GM12874 (cell line): Measurements from ENCODE around the gene ZNF284.

Source experiments
- CTCF ChIP-seq: IDR thresholded peaks from 2 replicates; pipeline ENCODE4 v1.5.1; 2011; ENCODE audit warnings: low read depth, mild to moderate bottlenecking, control low read depth, low read length, moderate library complexity; ENCODE audit not compliant: insufficient read depth

ZNF284 gene

GRCh38 chr19:44072543-44073401 lies 813 bp downstream of the ZNF284 start:
- no peak for TF ChIP-seq CTCF

GRCh38 chr19:44076325-44076724 lies 4.4 kb downstream of the ZNF284 start:
- TF ChIP-seq CTCF: no peak

- TF ChIP-seq CTCF: no peak
Measured at GRCh38 chr19:44092108-44092507, 20.1 kb downstream of the ZNF284 start.

DNA sequence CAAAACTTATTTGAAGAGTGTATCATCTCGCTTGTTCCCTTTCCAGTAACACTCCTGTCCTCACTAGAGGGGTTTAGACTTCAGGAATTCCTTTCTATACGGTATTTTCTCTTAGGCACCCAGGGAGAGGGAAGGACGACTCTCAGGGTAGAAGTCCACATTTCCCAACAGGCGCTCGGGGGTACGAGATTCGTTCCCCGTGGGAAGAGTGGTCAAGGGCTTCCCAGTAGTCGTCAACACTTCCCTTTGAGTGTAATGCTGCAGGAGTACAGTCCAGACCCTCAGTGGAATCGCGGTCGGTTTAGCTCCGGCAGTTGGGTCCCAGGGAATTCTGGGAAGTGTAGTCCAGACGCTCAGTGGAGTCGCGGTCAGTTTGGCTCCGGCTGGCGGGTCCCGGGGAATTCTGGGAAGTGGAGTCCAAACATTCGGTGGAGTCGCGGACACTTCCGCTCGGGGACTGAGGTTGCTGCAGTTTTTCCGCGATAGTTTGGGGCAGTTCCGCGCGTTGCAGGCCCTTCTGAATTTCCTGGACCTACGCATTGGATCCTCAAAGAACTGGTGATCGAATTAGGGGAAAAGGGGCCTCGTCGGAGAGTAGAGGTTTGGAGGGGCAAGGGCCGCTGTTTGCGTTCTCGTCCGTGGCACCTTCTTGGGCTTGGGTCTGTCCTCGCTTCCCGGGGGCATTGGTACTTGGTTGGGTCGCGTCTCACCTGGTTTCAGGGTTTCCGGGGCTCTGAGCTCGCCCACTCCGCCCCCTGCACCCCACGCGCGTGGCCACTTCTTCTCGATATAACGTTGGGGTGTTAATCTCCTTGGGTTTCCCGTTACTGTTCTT lies 22.2 kb downstream of the ZNF284 start, which contains the start of gene ZNF224:
Gene ZNF224 (plus strand): TSS at position 431 of the 835 bp plus-strand sequence. CDS start 3,513 bp downstream, outside the sequence.
- TF ChIP-seq CTCF: no peak

DNA sequence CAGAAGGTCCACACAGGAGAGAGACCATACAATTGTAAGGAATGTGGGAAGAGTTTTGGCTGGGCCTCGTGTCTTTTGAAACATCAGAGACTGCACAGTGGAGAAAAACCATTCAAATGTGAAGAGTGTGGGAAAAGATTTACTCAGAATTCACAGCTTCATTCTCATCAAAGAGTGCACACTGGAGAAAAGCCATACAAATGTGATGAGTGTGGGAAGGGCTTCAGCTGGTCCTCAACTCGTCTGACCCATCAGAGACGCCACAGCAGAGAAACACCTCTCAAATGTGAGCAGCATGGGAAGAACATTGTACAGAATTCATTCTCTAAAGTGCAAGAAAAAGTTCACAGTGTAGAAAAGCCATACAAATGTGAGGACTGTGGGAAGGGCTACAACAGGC lies 35.8 kb downstream of the ZNF284 start:
- no peak for TF ChIP-seq CTCF

DNA sequence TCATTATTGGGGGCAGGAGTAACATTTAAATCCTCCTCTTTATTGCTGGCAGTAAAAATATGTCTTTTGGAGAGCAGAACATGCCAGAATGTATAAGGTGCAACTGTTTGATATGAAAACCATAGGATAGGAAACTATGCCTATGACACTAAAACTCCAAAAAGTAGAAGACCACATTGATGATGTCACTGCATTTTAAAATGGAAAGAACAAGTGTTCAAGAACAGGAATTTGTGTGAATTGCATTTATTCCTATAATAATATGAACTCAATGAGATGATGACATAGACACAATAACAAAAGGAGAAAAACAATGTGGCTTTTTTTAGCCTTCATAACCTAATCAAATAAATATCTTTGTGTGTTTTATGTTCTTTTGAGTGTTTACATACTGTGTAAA lies 37.5 kb downstream of the ZNF284 start:
- no peak for TF ChIP-seq CTCF

DNA sequence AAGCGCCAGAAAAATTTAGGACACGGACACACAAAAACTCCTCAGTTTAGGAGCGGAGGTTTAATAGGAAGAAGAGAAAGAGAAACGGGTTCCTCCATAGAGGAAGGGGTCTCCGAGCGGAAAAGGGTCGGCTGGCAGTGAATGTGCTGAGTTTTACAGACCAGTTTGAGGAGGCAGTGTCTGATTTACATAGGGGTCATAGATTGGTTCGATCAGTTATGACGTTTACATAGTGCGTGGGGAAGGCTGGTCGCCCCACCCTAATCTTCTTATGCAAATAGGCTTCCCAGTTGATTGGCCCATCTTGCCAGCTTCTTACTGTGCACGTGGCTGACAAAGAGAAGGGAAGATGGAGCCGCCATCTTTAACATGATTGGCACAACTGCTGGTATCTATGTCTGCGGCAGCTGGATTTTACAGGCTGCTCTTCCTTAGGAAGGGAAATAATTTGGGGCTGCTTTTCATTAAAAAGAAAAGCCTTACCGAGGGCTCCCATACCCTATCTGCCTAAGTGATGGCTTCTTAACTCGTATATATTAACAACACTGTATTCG lies 40.0 kb downstream of the ZNF284 start:
- no peak for TF ChIP-seq CTCF
